ENCODE results near the gene GBP4.
"Not testable (repeated sequence)": the region's sequence is repeated elsewhere in the genome, so short reads cannot be mapped to it uniquely, and the experiment has no call there.

The GBP4 gene, protein sequence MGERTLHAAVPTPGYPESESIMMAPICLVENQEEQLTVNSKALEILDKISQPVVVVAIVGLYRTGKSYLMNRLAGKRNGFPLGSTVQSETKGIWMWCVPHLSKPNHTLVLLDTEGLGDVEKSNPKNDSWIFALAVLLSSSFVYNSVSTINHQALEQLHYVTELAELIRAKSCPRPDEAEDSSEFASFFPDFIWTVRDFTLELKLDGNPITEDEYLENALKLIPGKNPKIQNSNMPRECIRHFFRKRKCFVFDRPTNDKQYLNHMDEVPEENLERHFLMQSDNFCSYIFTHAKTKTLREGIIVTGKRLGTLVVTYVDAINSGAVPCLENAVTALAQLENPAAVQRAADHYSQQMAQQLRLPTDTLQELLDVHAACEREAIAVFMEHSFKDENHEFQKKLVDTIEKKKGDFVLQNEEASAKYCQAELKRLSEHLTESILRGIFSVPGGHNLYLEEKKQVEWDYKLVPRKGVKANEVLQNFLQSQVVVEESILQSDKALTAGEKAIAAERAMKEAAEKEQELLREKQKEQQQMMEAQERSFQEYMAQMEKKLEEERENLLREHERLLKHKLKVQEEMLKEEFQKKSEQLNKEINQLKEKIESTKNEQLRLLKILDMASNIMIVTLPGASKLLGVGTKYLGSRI

DNA sequence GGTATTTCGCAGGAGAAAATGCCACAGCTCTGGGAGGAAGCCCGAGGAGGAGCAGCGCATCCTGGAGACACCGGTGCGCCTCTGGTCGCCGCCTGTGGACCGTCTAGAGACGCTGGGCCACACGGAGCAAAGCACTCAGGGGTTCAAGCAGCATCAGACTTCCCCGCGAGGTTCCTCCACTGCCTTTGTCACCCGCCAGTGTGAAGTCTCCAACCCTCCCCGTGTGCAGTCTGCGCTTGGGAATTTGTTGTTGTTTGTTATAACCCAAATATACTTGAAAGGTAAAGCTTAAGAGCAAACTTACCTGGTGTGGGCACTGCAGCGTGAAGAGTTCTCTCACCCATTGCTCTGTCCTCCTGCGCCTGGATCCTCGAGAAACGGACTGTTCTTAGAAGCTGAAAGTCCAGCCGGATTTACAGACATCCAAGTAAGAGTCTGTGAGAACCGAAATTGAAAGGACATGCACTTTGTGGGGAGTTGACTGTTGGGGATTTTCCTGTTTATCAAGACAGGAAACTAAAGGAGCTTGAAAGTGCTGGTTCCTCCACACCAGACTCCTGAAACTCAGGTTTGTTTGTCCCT is at the start of gene GBP4:
Gene GBP4, minus strand, starts transcription at position 452 of the 582 bp plus-strand sequence. Its CDS starts 108 bp downstream, at position 344.
- no peak for TF ChIP-seq CTCF (IDR thresholded peaks at IDR 0.05; ENCODE audit: insufficient read depth, missing control alignments)
- DNase-seq (ENCODE audit: insufficient read length, low spot score) (no peak), FAIRE-seq (no peak)

- no peak for TF ChIP-seq CTCF (IDR thresholded peaks at IDR 0.05; ENCODE audit: insufficient read depth, missing control alignments)
- FAIRE-seq, result no peak
- DNase-seq (ENCODE audit: insufficient read length, low spot score), result no peak
Observed at GRCh38 chr1:89243046-89243445, 44.3 kb upstream of the GBP4 start.

DNA sequence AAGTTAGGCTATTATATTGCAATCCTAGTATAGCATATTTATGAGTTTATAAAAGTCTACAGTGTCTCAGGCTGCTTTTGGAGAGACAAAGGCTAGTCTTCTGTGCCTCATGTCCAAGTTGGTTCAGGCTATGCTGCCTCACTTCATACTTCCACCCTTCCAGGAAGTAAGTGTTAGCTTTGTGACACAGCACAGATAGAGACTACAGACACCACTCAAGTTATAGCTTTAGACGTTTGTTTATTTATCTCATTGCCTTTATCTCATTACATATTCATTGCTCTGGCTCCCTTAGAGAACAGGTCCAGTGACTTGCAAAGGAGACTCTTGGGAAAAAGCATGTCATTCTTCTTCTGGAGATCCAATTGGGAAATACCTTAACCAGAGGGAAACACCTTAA is 22.6 kb upstream of the GBP4 start:
- no peak for FAIRE-seq
- TF ChIP-seq CTCF (IDR thresholded peaks at IDR 0.05; ENCODE audit: insufficient read depth, missing control alignments), result no peak
- DNase-seq (ENCODE audit: insufficient read length, low spot score), result no peak

DNA sequence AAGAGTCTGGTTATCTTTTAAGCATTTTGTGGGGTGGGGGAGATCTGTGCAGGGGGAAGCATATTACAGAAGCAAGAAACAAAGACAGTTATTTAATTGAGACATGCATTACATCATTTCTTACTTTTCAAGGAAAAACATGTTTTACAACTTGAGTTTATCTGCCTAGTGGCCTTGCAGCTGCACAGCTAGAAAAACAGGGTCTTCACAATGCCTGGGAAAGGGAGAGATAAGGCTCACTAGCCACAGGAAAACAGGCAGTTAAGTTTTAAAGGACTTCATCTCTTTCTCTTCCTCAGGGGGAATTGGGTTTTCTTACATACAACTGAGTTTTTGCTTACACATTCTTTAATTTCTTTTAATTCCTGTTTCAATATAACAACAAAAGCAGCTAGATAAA is 21.1 kb upstream of the GBP4 start:
- DNase-seq (ENCODE audit: insufficient read length, low spot score); FAIRE-seq: not testable (repeated sequence)

GRCh38 chr1:89218941-89219340 is 20.2 kb upstream of the GBP4 start:
- not testable (repeated sequence) for FAIRE-seq

DNA sequence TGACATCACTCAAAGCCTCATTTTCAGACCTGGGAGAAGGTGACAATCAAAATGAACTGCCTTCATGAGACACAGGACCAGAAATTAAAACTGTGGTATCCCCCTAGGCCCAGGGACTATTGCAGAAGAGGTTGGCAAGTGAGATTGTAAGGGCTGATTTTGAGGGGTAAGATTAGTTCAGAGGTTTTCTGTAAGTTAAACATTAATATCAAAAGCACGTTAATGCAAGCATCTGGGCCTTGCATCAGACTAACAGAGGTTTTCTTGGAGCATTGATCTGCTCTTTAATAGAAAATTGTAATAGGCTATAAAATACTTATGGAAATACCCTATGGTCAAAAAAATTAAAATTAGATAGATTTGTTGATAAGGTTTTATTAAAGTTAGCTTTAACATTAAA is 14.6 kb upstream of the GBP4 start:
- DNase-seq (ENCODE audit: insufficient read length, low spot score) (no peak), FAIRE-seq (no peak)
- no peak for TF ChIP-seq CTCF (IDR thresholded peaks at IDR 0.05; ENCODE audit: insufficient read depth, missing control alignments)

More at GRCh38 chr1:89218941-89219340, 20.2 kb upstream of the GBP4 start:
- DNase-seq (ENCODE audit: insufficient read length, low spot score), result not testable (repeated sequence)

DNA sequence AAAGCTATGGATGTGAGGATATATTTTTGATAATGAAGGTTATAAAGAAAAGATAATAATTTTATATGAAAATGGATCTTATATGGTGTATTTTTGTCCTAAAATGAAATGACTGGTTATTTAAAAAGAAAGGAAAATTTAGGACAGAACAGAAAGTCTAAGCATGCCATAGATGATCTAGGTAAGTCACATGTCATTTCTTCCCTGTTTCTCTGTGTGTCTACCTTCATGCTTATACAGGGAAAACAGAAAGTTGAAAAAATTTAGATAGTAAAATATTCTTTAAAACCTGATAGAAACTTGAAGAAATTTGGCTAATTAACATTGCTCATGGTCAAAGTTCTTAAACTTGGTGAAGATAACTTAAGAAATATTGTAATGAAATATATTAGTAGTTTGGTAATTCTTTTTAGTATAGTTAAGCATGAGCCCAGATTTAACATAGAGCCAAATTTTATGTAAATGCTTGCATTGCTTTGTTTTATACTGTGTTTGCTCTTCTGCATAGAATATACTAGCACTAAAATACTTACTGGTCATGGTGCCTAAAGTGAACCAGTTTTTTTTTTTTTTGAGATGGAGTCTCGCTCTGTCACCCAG is 12.4 kb upstream of the GBP4 start:
- FAIRE-seq (no peak), DNase-seq (ENCODE audit: insufficient read length, low spot score) (no peak)
- TF ChIP-seq CTCF (IDR thresholded peaks at IDR 0.05; ENCODE audit: insufficient read depth, missing control alignments), result no peak

- FAIRE-seq (no peak), DNase-seq (ENCODE audit: insufficient read length, low spot score) (no peak)
- TF ChIP-seq CTCF (IDR thresholded peaks at IDR 0.05; ENCODE audit: insufficient read depth, missing control alignments), result no peak
Observed at GRCh38 chr1:89206373-89206772, 7.6 kb upstream of the GBP4 start.
